Kidney epithelial cell (primary cell): ENCODE data around the gene TMEM184A. TPM values are rescaled to one million over a fixed set of nuclear protein-coding genes. Genes with fewer than 3 reads are reported as not detected.

Experiments used
- DNase-seq: peaks from one replicate; pipeline ENCODE4 v3.0.0-alpha.2; 2010; ENCODE audit warnings: low read depth
- H3K27me3 ChIP-seq: 2 replicates; pipeline ENCODE4 v1.6.0; 2011; ENCODE audit warnings: low read length; ENCODE audit not compliant: control insufficient read depth, insufficient read depth
- H3K36me3 ChIP-seq: 2 replicates; pipeline ENCODE4 v1.5.1; 2011; ENCODE audit warnings: low read length; ENCODE audit not compliant: control insufficient read depth, insufficient read depth
- H3K4me3 ChIP-seq: 2 replicates; pipeline ENCODE4 v1.5.1; 2011; ENCODE audit warnings: low read depth, mild to moderate bottlenecking, control low read depth, low read length
- total RNA-seq: library from RNA; depleted of rRNA; stranded (reverse); fragments of >200 nt; gene quantifications from 2 replicates; pipeline ENCODE4 v1.2.3, GENCODE V29; 2015
- TF ChIP-seq, protein P1 (sequence below): IDR thresholded peaks from 2 replicates; pipeline ENCODE4 v1.5.1; 2011; ENCODE audit warnings: mild to moderate bottlenecking, moderate library complexity, low read length, control low read depth, inconsistent platforms; ENCODE audit not compliant: insufficient read depth, poor library complexity, severe bottlenecking

TMEM184A gene
- total RNA-seq, 1 donor from 2014 or later, result 5.7 TPM

DNA sequence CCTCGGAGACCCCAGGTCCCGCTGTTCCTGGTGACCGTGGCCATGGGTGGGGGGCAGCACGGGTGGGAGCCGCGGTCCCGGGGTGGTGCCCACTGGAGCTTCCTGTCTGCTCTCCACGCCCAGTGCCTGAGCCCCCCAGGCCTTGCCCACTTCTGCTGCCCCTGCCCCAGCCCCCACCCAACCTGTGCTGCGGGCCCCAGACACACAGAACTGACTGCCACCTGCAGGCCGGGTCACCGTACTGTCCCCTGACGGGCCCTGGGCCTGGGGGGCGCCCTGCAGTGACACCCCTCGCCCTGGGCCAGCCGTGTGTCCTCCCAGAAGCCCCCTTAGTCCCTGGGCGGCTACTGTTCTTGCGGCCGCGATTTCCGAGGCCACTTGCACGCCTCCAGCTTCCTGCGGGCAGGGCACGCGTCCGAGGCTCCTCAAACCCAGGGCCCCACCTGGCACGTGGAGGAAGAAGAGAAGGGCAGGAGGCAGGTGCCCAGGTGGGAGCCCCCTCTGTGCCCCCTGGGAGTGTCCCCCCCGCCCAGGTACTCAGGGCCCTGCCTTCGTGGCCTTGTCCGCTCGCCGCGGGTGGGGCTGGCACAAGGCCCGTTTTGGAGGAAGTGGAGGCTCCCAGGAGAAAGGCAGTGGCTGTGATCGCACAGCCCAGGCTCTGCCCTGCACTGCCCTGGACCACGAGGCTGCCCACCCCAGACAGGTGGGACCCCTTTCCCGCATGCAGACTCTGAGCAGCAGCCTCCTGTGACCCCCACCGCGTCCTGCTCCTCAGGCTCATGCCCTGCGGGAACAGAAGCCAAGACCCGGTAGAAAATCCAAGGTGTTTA lies 10.4 kb downstream of the TMEM184A start:
- Histone ChIP-seq H3K27me3 (no peaks in the 10 kb centered on the region), H3K4me3 (no peak overlapping the region), H3K36me3 (no peaks in the 10 kb centered on the region)
- no peak for DNase-seq
- TF ChIP-seq, protein P1, sequence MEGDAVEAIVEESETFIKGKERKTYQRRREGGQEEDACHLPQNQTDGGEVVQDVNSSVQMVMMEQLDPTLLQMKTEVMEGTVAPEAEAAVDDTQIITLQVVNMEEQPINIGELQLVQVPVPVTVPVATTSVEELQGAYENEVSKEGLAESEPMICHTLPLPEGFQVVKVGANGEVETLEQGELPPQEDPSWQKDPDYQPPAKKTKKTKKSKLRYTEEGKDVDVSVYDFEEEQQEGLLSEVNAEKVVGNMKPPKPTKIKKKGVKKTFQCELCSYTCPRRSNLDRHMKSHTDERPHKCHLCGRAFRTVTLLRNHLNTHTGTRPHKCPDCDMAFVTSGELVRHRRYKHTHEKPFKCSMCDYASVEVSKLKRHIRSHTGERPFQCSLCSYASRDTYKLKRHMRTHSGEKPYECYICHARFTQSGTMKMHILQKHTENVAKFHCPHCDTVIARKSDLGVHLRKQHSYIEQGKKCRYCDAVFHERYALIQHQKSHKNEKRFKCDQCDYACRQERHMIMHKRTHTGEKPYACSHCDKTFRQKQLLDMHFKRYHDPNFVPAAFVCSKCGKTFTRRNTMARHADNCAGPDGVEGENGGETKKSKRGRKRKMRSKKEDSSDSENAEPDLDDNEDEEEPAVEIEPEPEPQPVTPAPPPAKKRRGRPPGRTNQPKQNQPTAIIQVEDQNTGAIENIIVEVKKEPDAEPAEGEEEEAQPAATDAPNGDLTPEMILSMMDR, result no peak

DNA sequence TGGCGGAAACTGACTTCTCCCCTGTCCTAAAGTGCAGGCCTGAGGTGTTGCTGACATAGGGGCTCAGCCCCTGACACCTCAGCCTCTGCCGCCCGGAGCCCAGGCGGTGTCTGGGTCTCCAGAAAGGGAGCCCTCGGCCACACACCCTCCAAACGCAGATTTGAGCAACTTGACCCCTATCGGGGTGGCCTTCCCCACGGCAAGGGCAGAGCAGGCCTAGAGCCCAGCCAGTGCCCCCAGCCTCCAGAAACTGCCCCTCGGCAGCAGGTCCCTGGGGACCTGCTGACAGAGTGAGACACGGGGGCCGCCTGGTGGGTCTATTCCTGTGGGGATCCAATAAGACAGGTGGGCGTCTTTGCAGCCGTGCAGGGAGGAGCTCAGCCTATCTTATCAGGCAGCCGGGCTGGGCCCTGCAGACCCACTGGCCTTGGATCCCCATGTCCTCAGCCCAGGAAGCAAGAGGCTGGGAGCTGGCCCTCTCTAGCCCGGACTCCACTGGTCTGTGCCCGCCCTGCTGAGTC lies 11.0 kb downstream of the TMEM184A start:
- H3K36me3 ChIP-seq, result no peaks in the 10 kb centered on the region
- no peak for DNase-seq
- no peak overlapping the region for H3K4me3 ChIP-seq
- TF ChIP-seq, protein P1, result no peak
- H3K27me3 ChIP-seq, result no peaks in the 10 kb centered on the region

DNA sequence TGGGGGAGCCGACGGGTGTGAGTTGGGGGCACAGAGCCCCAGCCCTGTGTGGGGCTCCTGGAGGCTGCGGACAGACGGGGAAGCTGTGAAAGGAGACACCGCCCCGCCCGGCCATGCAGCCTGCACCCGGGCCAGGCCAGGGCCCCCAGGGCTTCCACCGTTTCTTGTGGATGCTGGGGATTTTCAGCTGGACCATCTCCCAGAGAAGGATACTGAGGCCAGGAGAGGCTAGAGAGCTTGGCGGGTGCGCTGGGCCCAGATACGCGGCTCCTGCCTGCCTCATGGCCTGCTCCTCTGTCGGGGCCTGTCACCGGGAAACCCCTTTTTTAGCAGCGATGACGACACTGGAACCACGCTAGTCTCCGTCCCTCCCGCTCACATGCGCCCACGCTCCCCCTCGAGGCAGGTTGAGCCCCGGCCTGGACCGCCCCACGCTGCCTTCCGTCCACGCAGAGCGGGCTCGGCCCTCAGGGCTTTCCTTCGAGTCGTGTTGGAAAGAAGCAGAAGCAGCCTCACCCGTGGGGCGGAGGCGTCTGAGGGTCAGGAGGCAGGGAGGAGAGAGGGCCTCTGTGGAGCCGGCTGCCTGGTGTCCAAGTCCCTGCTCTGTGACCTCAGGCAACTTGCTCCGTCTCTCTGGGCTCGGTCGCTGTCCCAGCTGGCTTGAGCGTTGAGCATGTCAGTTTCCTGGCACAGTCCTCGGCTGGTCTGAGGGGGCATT lies 11.7 kb downstream of the TMEM184A start:
- no peak for DNase-seq
- no peaks in the 10 kb centered on the region for H3K36me3 ChIP-seq
- H3K4me3 ChIP-seq, result no peak overlapping the region
- H3K27me3 ChIP-seq, result no peaks in the 10 kb centered on the region
- TF ChIP-seq, protein P1, result no peak

DNA sequence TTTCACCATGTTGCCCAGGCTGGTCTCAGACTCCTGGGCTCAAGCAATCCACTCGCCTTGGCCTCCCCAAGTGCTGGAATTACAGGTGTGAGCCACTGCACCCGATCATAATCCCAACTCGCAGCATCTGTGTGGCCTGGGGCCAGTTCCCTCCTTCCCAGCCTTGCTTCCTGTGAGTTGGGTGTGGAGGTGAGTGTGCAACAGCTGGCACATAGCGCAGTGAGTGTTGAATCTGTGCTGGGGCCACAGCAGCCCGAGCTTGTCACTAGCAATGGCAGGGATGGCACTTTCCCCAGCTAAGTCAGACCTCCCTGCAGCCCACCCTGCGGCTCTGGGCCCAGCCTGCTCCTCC lies 12.2 kb downstream of the TMEM184A start:
- Histone ChIP-seq H3K4me3 (no peak overlapping the region), H3K36me3 (no peaks in the 10 kb centered on the region), H3K27me3 (no peaks in the 10 kb centered on the region)
- no peak for DNase-seq
- TF ChIP-seq, protein P1, result no peak

DNA sequence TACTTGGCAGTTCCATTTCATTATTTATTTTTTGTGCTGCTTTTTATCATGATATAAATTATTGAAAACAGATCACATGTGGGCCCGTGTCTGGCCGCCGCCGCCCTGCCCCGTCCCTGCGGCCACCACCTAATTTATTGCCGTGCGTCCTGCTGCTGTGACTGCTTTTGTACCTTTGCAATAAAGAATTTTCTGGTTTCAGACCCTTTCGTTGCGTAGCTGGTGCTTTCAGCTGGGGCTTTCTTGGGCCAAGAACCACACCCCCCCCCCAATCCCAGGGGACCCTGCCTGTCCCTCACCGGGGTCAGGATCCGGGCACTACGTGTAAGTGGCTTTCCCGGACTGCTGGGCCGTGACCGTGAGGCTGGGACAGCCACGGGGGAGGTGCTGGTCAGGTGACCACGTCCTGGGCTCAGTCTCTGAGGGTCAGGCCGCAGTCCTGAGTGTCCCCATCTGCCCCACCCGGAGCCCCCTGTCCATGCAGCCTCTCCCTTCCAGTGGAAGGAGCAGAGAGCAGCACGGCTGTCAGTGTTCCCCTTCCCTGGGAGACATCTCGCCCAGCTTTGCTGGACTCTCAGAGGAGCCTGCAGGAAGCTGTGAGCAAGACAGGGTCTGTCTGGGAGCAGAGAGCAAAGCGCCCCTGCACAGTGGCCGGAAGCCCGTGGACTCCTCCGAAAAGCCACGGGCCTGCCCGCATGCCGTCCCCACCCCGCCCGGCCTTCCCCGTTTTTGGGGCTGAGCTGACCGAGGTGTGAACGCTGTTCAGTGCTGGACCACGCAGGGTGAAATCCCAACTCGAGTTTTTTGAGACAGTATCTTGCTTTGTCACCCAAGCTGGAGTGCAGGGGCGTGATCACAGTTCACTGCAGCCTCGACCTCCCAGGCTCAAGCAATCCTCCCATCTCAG lies 12.9 kb downstream of the TMEM184A start:
- no peak overlapping the region for H3K4me3 ChIP-seq
- TF ChIP-seq, protein P1, result no peak
- DNase-seq, result no peak
- H3K36me3 ChIP-seq, result no peaks in the 10 kb centered on the region
- no peaks in the 10 kb centered on the region for H3K27me3 ChIP-seq
